NT2/D1 (cell line): ENCODE data around the gene ESR2.

Experiments
- SUZ12 ChIP-seq: IDR thresholded peaks from 2 replicates; pipeline ENCODE4 v1.6.1; 2011; ENCODE audit not compliant: insufficient read length, insufficient read depth; ENCODE audit errors: extremely low read depth
- YY1 ChIP-seq: IDR thresholded peaks from 2 replicates; pipeline ENCODE4 v1.6.1; 2011; ENCODE audit not compliant: insufficient read length, insufficient read depth
- ZNF274 ChIP-seq: IDR thresholded peaks from 2 replicates; pipeline ENCODE4 v1.6.1; 2011; ENCODE audit warnings: mild to moderate bottlenecking, low read depth, low read length

- TF ChIP-seq YY1 (no peak), SUZ12 (no peak), ZNF274 (no peak)
These were observed 12.4 kb downstream of the ESR2 start for GRCh38 chr14:64281805-64282204.
